GM21390 (cell line): ENCODE data around the gene GFI1.

Experiments
- ATAC-seq: cut with Tn5 transposase; IDR thresholded peaks from one replicate; pipeline ENCODE4 v1.9.1; 2021; ENCODE audit not compliant: unreplicated experiment

Gene GFI1

GRCh38 chr1:92488832-92489231 is 2.1 kb upstream of the GFI1 start:
- no peak for ATAC-seq

GRCh38 chr1:92488416-92488815 is 1.7 kb upstream of the GFI1 start:
- no peak for ATAC-seq

- ATAC-seq, result no peak
These were observed 417 bp upstream of the GFI1 start for GRCh38 chr1:92487078-92487605.

- ATAC-seq, result peak; percentile 43
These were observed 1.1 kb downstream of the GFI1 start for GRCh38 chr1:92485381-92486250.

- peak; percentile 30 for ATAC-seq
These were observed 2.0 kb downstream of the GFI1 start for GRCh38 chr1:92484472-92485380.

- ATAC-seq, result no peak
These were observed 2.9 kb downstream of the GFI1 start for GRCh38 chr1:92483610-92484471.

- ATAC-seq, result no peak
These were observed 3.8 kb downstream of the GFI1 start for GRCh38 chr1:92482665-92483609.

- ATAC-seq, result no peak
These were observed 4.6 kb downstream of the GFI1 start for GRCh38 chr1:92481971-92482664.

GRCh38 chr1:92481599-92481925 is 5.2 kb downstream of the GFI1 start:
- no peak for ATAC-seq

GRCh38 chr1:92480813-92481598 is 5.7 kb downstream of the GFI1 start:
- ATAC-seq, result no peak

GRCh38 chr1:92480200-92480812 is 6.4 kb downstream of the GFI1 start:
- no peak for ATAC-seq

GRCh38 chr1:92479587-92479986 is 7.1 kb downstream of the GFI1 start:
- ATAC-seq, result no peak

- ATAC-seq, result no peak
These were observed 8.3 kb downstream of the GFI1 start for GRCh38 chr1:92478393-92478792.

GRCh38 chr1:92476071-92476631 is 10.6 kb downstream of the GFI1 start:
- ATAC-seq, result peak; percentile 46

GRCh38 chr1:92475029-92475428 is 11.7 kb downstream of the GFI1 start:
- no peak for ATAC-seq

GRCh38 chr1:92473781-92474495 is 12.8 kb downstream of the GFI1 start:
- ATAC-seq, result peak; percentile 64

- ATAC-seq, result no peak
These were observed 16.5 kb downstream of the GFI1 start for GRCh38 chr1:92470216-92470615.
